OCI-LY7 (cell line): ENCODE measurements around the gene GNAO1. TPM values are rescaled to one million over a fixed set of nuclear protein-coding genes. Genes with fewer than 3 reads are reported as not detected.

Source experiments
- BruUV-seq: library from RNA; stranded (reverse); fragments of 400-500 nt; replicated peaks from 2 replicates; lab custom pipeline; 2021; lab: Mats Ljungman, UMichigan
- CTCF ChIA-PET: fragments of 300-600 bp; sonication (Branson Sonifier 250); formaldehyde crosslinking; loops from one replicate; lab custom pipeline; 2022; ENCODE audit warnings: antibody characterized with exemption; ENCODE audit not compliant: unreplicated experiment; lab: Charles Lee
- POLR2A ChIA-PET: fragments of 300-600 bp; sonication (Branson Sonifier 250); formaldehyde crosslinking; loops from one replicate; lab custom pipeline; 2022; ENCODE audit warnings: antibody characterized with exemption; lab: Charles Lee
- DNase-seq: peaks from one replicate; pipeline ENCODE4 v3.0.0-alpha.2; 2015; ENCODE audit warnings: low spot score
- H2AFZ ChIP-seq: fragments of 200-600 bp; sonication (generic), shearing (Covaris generic); 2 replicates; pipeline ENCODE4 v1.6.1; 2014; ENCODE audit warnings: mild to moderate bottlenecking, antibody characterized with exemption, low read length, moderate library complexity
- H3K27ac ChIP-seq: fragments of 200-600 bp; sonication (generic); 2 replicates; pipeline ENCODE4 v1.5.1; 2014; ENCODE audit warnings: mixed run types, low read depth, mild to moderate bottlenecking, moderate library complexity, low read length, inconsistent platforms; ENCODE audit not compliant: poor library complexity, severe bottlenecking
- H3K36me3 ChIP-seq: fragments of 200-600 bp; sonication (generic); 2 replicates; pipeline ENCODE4 v1.6.1; 2014; ENCODE audit warnings: mild to moderate bottlenecking, antibody characterized with exemption, low read length, moderate library complexity, mixed read lengths; ENCODE audit not compliant: insufficient read depth
- H3K4me1 ChIP-seq: fragments of 200-600 bp; sonication (generic); 2 replicates; pipeline ENCODE4 v1.5.1; 2014; ENCODE audit warnings: mild to moderate bottlenecking, low read length; ENCODE audit not compliant: insufficient read depth, poor library complexity, severe bottlenecking
- H3K4me2 ChIP-seq: fragments of 200-600 bp; sonication (generic); 2 replicates; pipeline ENCODE4 v1.6.1; 2014; ENCODE audit warnings: mild to moderate bottlenecking, low read length
- H3K4me3 ChIP-seq: fragments of 200-600 bp; sonication (generic); 2 replicates; pipeline ENCODE4 v1.5.1; 2014; ENCODE audit warnings: mild to moderate bottlenecking, low read depth, low read length; ENCODE audit not compliant: poor library complexity, severe bottlenecking
- H3K79me2 ChIP-seq: fragments of 200-600 bp; sonication (generic); 2 replicates; pipeline ENCODE4 v1.6.1; 2016; ENCODE audit warnings: low read depth, mild to moderate bottlenecking, low read length, moderate library complexity, mixed read lengths; ENCODE audit not compliant: insufficient read depth
- H3K9me2 ChIP-seq: fragments of 200-600 bp; sonication (generic); 2 replicates; pipeline ENCODE4 v1.6.1; 2016; ENCODE audit warnings: mild to moderate bottlenecking, low read length, mixed read lengths; ENCODE audit not compliant: insufficient read depth
- H3K9me3 ChIP-seq: fragments of 200-600 bp; sonication (generic); 2 replicates; pipeline ENCODE4 v1.6.1; 2014; ENCODE audit warnings: mild to moderate bottlenecking, mixed run types, low read length, mixed read lengths
- H4K20me1 ChIP-seq: fragments of 200-600 bp; sonication (generic); 2 replicates; pipeline ENCODE4 v1.6.1; 2014; ENCODE audit warnings: mild to moderate bottlenecking, antibody characterized with exemption, low read length, moderate library complexity, mixed read lengths; ENCODE audit not compliant: insufficient read depth
- EZH2phosphoT487 ChIP-seq: fragments of 200-600 bp; sonication (generic); IDR thresholded peaks from 2 replicates; pipeline ENCODE4 v1.6.1; 2018; ENCODE audit warnings: low read depth, borderline replicate concordance, mild to moderate bottlenecking, mixed run types, antibody characterized with exemption, low read length, moderate library complexity, mixed read lengths
- intact Hi-C: fragments of 100-400 bp; cut with micrococcal nuclease; formaldehyde crosslinking; loops from one replicate; pipeline ENCODE4 v1.10.0; 2022; ENCODE audit not compliant: unreplicated experiment
- total RNA-seq, 2 experiments: library from RNA; depleted of rRNA in 1 of 2; stranded (reverse); fragments of >200 nt in 1 of 2; shearing (Covaris generic) in 1 of 2; gene quantifications; 2 replicates each; pipeline ENCODE4 v1.2.3, GENCODE V29; 2014 to 2022
- TF ChIP-seq, protein P1 (sequence below): fragments of 200-600 bp; sonication (generic); conservative IDR thresholded peaks from 2 replicates; pipeline ENCODE4 v1.5.1; 2014; ENCODE audit warnings: mild to moderate bottlenecking, antibody characterized with exemption, low read length, moderate library complexity, mixed read lengths

Gene GNAO1
- total RNA-seq, 2 experiments from 2014 or later: not detected

GRCh38 chr16:56198755-56199114 lies 7.4 kb downstream of the GNAO1 start:
- POLR2A ChIA-PET: interaction anchor here (0.6 kb wide), 1 partner anchor 125 kb away, joined by 3 read pairs; no protein-coding TSS in a partner anchor
- TF ChIP-seq EZH2phosphoT487: no peak
- TF ChIP-seq, protein P1, sequence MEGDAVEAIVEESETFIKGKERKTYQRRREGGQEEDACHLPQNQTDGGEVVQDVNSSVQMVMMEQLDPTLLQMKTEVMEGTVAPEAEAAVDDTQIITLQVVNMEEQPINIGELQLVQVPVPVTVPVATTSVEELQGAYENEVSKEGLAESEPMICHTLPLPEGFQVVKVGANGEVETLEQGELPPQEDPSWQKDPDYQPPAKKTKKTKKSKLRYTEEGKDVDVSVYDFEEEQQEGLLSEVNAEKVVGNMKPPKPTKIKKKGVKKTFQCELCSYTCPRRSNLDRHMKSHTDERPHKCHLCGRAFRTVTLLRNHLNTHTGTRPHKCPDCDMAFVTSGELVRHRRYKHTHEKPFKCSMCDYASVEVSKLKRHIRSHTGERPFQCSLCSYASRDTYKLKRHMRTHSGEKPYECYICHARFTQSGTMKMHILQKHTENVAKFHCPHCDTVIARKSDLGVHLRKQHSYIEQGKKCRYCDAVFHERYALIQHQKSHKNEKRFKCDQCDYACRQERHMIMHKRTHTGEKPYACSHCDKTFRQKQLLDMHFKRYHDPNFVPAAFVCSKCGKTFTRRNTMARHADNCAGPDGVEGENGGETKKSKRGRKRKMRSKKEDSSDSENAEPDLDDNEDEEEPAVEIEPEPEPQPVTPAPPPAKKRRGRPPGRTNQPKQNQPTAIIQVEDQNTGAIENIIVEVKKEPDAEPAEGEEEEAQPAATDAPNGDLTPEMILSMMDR: no peak
- no peaks in the 10 kb centered on the region for H3K36me3 ChIP-seq
- no peaks in the 10 kb centered on the region for H4K20me1 ChIP-seq
- no peak overlapping the region for H2AFZ ChIP-seq
- CTCF ChIA-PET: no interaction called here
- H3K79me2 ChIP-seq: no peaks in the 10 kb centered on the region
- H3K4me3 ChIP-seq: no peak overlapping the region
- no peak overlapping the region for H3K27ac ChIP-seq
- no TSS peak for BruUV-seq
- H3K4me1 ChIP-seq: no peaks in the 10 kb centered on the region
- DNase-seq: no peak
- no peak overlapping the region for H3K4me2 ChIP-seq
- intact Hi-C loops: no loop called here
- H3K9me2 ChIP-seq: no peaks in the 10 kb centered on the region
- no peaks in the 10 kb centered on the region for H3K9me3 ChIP-seq

GRCh38 chr16:56199164-56199563 lies 7.9 kb downstream of the GNAO1 start:
- intact Hi-C loops: no loop called here
- Histone ChIP-seq H3K36me3 (no peaks in the 10 kb centered on the region), H3K4me2 (no peak overlapping the region), H4K20me1 (no peaks in the 10 kb centered on the region), H3K27ac (no peak overlapping the region), H3K4me1 (no peaks in the 10 kb centered on the region), H2AFZ (no peak overlapping the region), H3K9me3 (no peaks in the 10 kb centered on the region), H3K4me3 (no peak overlapping the region), H3K79me2 (no peaks in the 10 kb centered on the region), H3K9me2 (no peaks in the 10 kb centered on the region)
- peak; percentile 11 for DNase-seq
- BruUV-seq: no TSS peak
- ChIA-PET CTCF (no interaction called here), POLR2A (interaction anchor here (0.6 kb wide), 1 partner anchor 124 kb away, joined by 3 read pairs; no protein-coding TSS in a partner anchor)
- TF ChIP-seq, protein P1: no peak
- TF ChIP-seq EZH2phosphoT487: no peak

- CTCF ChIA-PET: no interaction called here
- BruUV-seq: no TSS peak
- no peak for DNase-seq
- Histone ChIP-seq H2AFZ (no peak overlapping the region), H4K20me1 (no peaks in the 10 kb centered on the region), H3K9me2 (no peaks in the 10 kb centered on the region), H3K4me2 (no peak overlapping the region), H3K4me1 (no peaks in the 10 kb centered on the region), H3K4me3 (no peak overlapping the region), H3K36me3 (no peaks in the 10 kb centered on the region), H3K27ac (no peak overlapping the region), H3K9me3 (no peaks in the 10 kb centered on the region), H3K79me2 (no peaks in the 10 kb centered on the region)
- intact Hi-C loops: loop anchor here (5.0 kb wide), 1 partner anchor 159 kb away; no protein-coding TSS in a partner anchor
- TF ChIP-seq, protein P1: no peak
- TF ChIP-seq EZH2phosphoT487: no peak
- POLR2A ChIA-PET: no interaction called here
Measured at GRCh38 chr16:56201030-56201429, 9.7 kb downstream of the GNAO1 start.
